ENCODE data around the gene C1orf185.

C1orf185 gene

DNA sequence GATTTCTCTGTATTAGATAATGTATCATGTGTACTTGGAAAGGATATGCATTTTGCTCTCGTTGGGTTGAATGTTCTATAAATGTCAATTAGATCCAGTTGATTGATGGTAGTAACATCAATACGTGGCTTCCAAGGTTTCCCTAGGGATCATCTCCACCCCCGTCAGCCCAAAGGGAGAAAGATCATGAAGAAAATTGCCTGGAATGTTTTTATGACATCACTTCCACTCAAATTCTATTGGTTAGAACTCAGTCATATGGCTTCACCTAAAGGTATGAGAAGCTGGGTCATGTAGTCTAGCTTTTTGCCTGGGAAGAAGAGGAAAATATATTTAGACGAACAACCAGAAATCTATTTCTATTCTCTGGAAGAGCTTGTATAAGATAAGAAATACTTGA, at the start of gene C1orf185:
Gene C1orf185, plus strand, starts transcription at position 253 of the 400 bp plus-strand sequence. Its CDS starts 6 bp downstream, at position 259.
- Histone ChIP-seq H3K4me1 (ENCODE audit: insufficient read depth, low read length, poor library complexity, severe bottlenecking) (no peaks in the 10 kb centered on the region), H4K20me1 (ENCODE audit: insufficient read depth, low read length, poor library complexity, severe bottlenecking) (no peaks in the 10 kb centered on the region), H3K9ac (ENCODE audit: low read depth, low read length, poor library complexity, severe bottlenecking) (no peak within 1 kb of the TSS), H3K9me2 (replicated peaks; ENCODE audit: low read depth, low read length) (no peaks in the 10 kb centered on the region), H3F3A (ENCODE audit: low read depth) (no peaks in the 10 kb centered on the region), H3K4me2 (ENCODE audit: low read depth, low read length, poor library complexity, severe bottlenecking) (no peak within 1 kb of the TSS), H3K4me3 (ENCODE audit: low read length, poor library complexity, severe bottlenecking) (no peak within 1 kb of the TSS), H3K79me2 (ENCODE audit: insufficient read depth, low read length) (no peaks in the 10 kb centered on the region), H3K36me3 (ENCODE audit: insufficient read depth, low read length) (no peaks in the 10 kb centered on the region), H3K9me3 (ENCODE audit: insufficient read depth, low read depth, low read length) (no peaks in the 10 kb centered on the region), H3K27me3 (ENCODE audit: insufficient read depth, low read length, poor library complexity, severe bottlenecking) (no peaks in the 10 kb centered on the region), H2AFZ (ENCODE audit: low read length) (no peak within 1 kb of the TSS)
- TF ChIP-seq, protein P1, sequence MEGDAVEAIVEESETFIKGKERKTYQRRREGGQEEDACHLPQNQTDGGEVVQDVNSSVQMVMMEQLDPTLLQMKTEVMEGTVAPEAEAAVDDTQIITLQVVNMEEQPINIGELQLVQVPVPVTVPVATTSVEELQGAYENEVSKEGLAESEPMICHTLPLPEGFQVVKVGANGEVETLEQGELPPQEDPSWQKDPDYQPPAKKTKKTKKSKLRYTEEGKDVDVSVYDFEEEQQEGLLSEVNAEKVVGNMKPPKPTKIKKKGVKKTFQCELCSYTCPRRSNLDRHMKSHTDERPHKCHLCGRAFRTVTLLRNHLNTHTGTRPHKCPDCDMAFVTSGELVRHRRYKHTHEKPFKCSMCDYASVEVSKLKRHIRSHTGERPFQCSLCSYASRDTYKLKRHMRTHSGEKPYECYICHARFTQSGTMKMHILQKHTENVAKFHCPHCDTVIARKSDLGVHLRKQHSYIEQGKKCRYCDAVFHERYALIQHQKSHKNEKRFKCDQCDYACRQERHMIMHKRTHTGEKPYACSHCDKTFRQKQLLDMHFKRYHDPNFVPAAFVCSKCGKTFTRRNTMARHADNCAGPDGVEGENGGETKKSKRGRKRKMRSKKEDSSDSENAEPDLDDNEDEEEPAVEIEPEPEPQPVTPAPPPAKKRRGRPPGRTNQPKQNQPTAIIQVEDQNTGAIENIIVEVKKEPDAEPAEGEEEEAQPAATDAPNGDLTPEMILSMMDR (conservative IDR thresholded peaks at IDR 0.05; ENCODE audit: low read length): no peak
- TF ChIP-seq EZH2phosphoT487 (IDR thresholded peaks at IDR 0.05; ENCODE audit: borderline replicate concordance): no peak

DNA sequence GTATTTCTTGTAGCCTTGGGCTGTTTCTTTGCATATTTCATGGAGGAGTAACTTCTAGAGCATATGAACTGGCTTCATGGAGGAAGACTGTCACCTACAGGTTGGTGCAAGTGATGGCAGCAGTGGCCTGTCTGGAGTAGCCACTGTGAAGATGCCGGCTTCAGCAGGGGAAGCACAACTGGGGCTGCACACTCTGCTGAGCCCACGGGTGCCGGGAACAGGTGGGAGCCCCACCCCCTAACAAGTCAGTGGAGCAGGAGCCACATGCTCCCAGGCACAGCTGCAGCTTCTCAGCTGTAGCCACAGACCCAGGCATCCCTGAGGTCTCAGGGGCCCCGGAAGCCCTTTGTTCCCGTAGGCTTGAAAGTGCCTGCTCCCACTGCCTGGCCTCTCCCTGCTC, 43.2 kb upstream of the C1orf185 start:
- Histone ChIP-seq H3K9ac (ENCODE audit: low read depth, low read length, poor library complexity, severe bottlenecking) (no peak overlapping the region), H2AFZ (ENCODE audit: low read length) (no peak overlapping the region), H3K36me3 (ENCODE audit: insufficient read depth, low read length) (no peaks in the 10 kb centered on the region), H3K9me2 (replicated peaks; ENCODE audit: low read depth, low read length) (no peaks in the 10 kb centered on the region), H3F3A (ENCODE audit: low read depth) (no peaks in the 10 kb centered on the region), H3K4me3 (ENCODE audit: low read length, poor library complexity, severe bottlenecking) (no peak overlapping the region), H3K79me2 (ENCODE audit: insufficient read depth, low read length) (no peaks in the 10 kb centered on the region), H3K4me1 (ENCODE audit: insufficient read depth, low read length, poor library complexity, severe bottlenecking) (no peaks in the 10 kb centered on the region), H3K27me3 (ENCODE audit: insufficient read depth, low read length, poor library complexity, severe bottlenecking) (no peaks in the 10 kb centered on the region), H4K20me1 (ENCODE audit: insufficient read depth, low read length, poor library complexity, severe bottlenecking) (no peaks in the 10 kb centered on the region), H3K9me3 (ENCODE audit: insufficient read depth, low read depth, low read length) (peaks cover 4% of the 10 kb centered on the region; the same call in 1 of the 2 replicates), H3K4me2 (ENCODE audit: low read depth, low read length, poor library complexity, severe bottlenecking) (no peak overlapping the region)
- TF ChIP-seq, protein P1 (conservative IDR thresholded peaks at IDR 0.05; ENCODE audit: low read length): peak; percentile 59
- TF ChIP-seq EZH2phosphoT487 (IDR thresholded peaks at IDR 0.05; ENCODE audit: borderline replicate concordance): no peak

DNA sequence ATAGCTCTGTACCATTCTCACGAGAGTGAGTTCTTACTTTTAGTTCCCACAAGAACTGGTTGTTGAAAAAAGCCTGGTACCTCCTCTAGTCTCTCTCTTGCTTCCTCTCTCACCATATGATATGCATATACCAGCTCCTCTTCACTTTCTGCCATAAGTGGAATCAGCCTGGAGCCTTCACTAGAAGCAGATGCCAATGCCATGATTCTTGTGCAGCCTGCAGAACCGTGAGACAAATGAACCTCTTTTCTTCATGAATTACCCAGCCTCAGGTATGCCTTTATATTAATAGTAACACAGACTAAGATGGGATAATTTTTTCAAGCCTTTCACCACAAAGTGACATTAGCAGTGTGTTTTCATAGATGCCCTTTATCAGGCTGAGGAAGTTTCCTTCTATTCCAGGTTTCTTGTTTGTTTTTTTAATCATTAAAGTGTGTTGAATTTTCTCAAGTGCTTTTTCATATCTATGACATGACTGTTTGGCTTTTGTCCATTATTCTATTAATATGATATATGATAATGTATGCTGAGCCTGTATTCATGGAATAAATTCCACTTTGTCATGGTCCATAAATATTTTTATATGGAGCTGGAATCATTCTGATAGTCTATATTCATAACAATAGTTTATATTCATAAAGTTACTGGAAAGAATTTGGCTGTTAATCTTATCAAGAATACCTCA, 40.7 kb upstream of the C1orf185 start:
- Histone ChIP-seq H3K27me3 (ENCODE audit: insufficient read depth, low read length, poor library complexity, severe bottlenecking) (no peaks in the 10 kb centered on the region), H3F3A (ENCODE audit: low read depth) (no peaks in the 10 kb centered on the region), H3K79me2 (ENCODE audit: insufficient read depth, low read length) (no peaks in the 10 kb centered on the region), H2AFZ (ENCODE audit: low read length) (no peak overlapping the region), H3K4me1 (ENCODE audit: insufficient read depth, low read length, poor library complexity, severe bottlenecking) (no peaks in the 10 kb centered on the region), H3K36me3 (ENCODE audit: insufficient read depth, low read length) (no peaks in the 10 kb centered on the region), H3K9me3 (ENCODE audit: insufficient read depth, low read depth, low read length) (peaks cover 4% of the 10 kb centered on the region; the same call in 1 of the 2 replicates), H3K4me2 (ENCODE audit: low read depth, low read length, poor library complexity, severe bottlenecking) (no peak overlapping the region), H3K9ac (ENCODE audit: low read depth, low read length, poor library complexity, severe bottlenecking) (no peak overlapping the region), H4K20me1 (ENCODE audit: insufficient read depth, low read length, poor library complexity, severe bottlenecking) (no peaks in the 10 kb centered on the region), H3K4me3 (ENCODE audit: low read length, poor library complexity, severe bottlenecking) (no peak overlapping the region), H3K9me2 (replicated peaks; ENCODE audit: low read depth, low read length) (no peaks in the 10 kb centered on the region)
- TF ChIP-seq EZH2phosphoT487 (IDR thresholded peaks at IDR 0.05; ENCODE audit: borderline replicate concordance): no peak
- TF ChIP-seq, protein P1 (conservative IDR thresholded peaks at IDR 0.05; ENCODE audit: low read length): no peak
